ENCODE measurements around the gene TRAPPC2L.

Gene TRAPPC2L

GRCh38 chr16:88839745-88840599 is 17.0 kb upstream of the TRAPPC2L start:
- FAIRE-seq: no peak

DNA sequence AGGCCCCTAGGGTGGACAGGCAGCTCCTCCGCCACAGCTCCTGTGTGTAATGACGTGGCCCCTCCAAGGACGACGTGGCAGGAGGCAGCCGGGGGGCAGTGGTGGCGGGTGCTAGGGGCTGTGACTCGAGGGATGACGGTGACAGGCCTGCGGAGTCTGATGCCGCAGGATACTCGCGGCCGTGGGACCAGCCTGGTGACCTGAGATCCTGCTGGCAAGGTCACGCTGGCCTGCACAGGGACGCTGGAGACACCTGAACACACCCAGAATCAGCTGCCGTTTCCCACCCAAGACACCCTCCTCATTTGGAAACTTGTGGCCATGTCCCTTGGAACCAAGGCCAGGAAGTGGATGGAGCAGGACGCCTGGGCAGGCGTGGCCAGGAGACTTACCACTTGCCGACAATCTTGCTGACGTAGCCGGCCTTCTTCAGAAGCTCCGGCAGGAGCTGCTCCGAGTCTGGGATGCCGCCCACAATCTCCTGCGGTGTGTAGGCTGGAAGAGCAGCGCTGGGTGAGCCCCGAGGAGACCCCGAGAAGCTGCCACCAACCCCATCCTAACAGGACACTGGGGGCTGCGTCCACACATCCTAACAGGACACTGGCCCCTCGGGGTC is 16.2 kb upstream of the TRAPPC2L start:
- no peak for FAIRE-seq

- FAIRE-seq: no peak
Measured at GRCh38 chr16:88841521-88842307, 15.2 kb upstream of the TRAPPC2L start.

DNA sequence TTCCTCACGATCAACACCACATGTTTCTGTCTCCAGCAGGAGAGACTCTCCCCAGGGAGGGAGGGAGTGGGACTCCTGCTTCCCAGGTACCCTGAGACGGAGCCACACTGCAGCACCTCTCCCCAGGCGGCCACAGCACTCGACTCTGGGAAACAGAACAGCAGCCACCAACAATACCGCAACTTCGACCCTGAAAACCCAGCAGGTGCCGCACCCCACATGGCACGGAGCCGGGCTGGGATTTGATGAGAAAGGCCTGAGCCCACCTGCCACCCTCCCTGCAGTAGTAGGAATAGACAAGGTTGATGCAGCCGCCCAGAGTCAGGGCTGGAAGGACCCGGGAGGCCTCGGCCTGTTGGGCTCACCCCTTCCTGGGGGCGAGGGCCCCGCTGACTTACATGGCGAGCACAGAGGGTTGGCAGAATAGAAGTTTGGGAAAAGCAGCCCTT is 14.6 kb upstream of the TRAPPC2L start:
- FAIRE-seq: no peak

- FAIRE-seq: no peak
Measured at GRCh38 chr16:88842806-88843205, 14.1 kb upstream of the TRAPPC2L start.

DNA sequence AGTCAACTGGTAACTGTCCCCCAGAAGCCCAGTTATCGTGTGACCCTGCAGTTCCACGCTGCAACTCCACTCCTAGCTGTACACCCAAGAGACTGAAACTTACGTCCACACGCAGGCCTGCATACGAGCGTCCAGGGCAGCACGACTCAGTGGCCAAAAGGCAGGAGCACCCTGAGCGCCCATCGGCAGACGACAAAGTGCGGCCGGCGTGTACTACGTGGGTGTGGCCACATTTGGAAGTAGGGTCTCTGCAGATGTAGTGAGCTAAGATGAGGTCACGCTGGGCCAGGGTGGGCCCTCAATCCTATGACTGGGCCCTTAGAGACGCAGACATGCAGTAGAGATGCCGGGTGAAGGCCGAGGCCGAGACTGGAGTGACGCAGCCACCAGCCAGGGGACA is 13.7 kb upstream of the TRAPPC2L start:
- no peak for FAIRE-seq

DNA sequence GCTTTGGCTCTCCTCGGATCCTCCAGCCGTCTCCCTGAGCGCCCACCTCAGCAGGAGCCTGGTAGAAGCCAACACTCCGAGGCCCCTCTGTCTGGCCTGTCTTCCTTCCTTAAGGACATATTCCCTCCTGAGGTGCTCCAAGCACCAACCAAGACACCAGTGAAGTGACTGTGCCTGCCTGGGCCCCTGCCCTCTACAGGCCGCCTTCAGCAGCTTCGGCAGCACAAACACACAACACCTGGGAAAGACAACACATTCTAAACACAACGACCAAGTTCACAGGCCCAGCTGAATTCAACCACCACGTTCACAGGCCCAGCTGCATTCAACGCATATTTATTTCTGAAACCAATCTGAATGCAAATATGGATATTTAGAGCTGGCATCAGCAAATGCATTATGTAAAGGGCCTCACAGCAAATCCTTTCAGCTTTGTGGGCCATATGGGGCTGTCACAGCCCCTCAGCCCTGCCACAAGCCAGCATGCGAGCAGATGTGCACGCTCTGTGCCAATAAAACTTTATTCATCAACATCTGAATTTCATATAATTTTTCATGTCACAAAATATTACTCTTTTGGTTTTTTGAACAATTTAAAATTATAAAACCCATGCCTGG is 12.4 kb upstream of the TRAPPC2L start:
- FAIRE-seq: no peak

- no peak for FAIRE-seq
Measured at GRCh38 chr16:88846088-88846487, 10.8 kb upstream of the TRAPPC2L start.

- no peak for FAIRE-seq
Measured at GRCh38 chr16:88847654-88848053, 9.3 kb upstream of the TRAPPC2L start.

GRCh38 chr16:88848557-88848956 is 8.4 kb upstream of the TRAPPC2L start:
- no peak for FAIRE-seq

GRCh38 chr16:88850531-88851199 is 6.3 kb upstream of the TRAPPC2L start:
- no peak for FAIRE-seq

GRCh38 chr16:88851616-88852015 is 5.3 kb upstream of the TRAPPC2L start:
- FAIRE-seq: no peak

DNA sequence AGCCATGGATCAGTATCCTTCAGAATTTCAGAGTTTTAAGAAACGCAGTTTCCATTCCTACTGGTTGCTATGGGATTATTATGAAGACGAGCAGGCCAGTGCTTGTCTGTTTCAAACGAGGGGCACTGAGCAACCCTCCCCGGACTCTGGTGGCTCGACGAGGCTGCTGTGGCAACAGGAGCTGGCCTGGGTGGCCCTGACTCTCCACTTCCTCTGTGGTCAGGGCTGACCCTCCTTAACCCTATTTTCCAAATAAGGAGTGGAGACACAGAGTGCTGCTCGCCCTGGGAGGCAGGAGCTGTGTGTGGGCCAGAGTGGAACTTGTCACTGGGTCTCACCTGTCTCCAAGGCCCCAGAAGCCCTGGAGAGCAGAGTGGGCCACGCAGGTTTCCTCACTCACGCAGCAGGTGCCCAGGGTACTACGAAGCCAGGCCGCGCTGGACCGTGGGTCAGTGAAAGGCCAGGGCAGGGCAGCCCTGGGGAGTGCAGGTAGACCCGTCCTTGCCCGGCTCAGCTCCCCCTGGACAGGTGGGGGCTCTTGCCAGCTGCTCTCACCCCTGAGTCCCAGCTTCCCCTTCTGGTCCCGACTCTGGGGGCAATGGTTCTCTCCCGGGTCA is 3.5 kb upstream of the TRAPPC2L start:
- no peak for FAIRE-seq

DNA sequence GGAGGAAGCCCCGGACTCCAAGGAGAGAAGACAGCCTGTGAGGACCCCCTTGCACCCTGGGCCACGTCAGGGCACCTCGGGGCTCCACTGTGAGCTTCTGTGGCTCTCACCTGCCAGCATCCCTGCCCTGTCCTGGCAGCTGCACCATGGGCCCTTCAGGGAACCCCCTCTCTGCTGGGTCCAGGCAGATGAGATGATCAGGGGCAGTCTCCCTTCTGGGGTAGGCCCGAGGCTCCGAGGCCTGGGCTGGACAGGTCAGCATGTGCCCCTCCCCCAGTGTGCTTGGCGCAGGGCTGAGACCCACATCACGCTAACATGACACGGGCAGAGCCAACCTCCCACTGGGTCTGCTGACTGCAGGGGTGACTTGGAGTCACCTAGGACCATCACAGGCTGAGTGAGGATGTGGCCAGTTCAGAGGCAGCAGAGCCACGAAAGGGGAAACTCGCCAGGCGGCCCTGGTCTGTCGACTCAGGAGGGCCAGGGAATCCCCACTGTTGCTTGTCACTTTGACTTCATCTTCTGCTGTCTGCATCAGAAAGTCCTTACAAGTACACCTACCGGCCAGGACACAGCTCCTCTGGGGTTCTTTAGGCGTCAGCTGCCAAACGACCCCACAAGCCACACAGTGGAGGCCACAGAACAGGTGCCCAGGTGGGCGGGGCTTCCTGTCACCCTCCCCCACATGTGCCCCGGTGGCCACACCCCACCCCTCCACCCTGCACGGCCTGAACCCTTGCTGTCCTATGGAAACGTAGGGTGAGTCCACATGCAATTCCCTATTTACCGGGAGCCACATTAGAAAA is 2.4 kb upstream of the TRAPPC2L start:
- FAIRE-seq: no peak

GRCh38 chr16:88855176-88855575 is 1.8 kb upstream of the TRAPPC2L start:
- FAIRE-seq: no peak

DNA sequence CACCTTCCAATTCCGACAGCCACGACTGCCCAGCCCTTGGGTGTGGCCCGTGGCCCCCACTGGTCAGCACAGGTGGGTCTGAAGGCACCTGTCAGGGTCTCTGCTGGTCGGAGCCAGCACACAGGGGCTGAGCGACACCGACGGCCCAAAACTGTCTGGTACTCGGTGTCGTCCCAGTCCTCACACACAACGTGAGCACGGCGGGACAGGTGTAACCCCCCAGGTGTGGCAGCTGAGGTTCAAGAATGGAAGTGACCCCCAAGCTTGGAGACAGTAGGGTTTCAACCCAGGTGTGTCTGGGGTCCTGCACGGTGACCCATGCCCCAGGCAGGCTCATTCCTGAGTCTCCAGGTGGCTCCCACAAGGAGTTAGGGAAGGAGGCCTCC is 1.2 kb upstream of the TRAPPC2L start:
- no peak for FAIRE-seq

- FAIRE-seq: no peak
Measured at GRCh38 chr16:88856122-88856827, 652 bp upstream of the TRAPPC2L start.

GRCh38 chr16:88857728-88858339 is 907 bp downstream of the TRAPPC2L start:
- FAIRE-seq: no peak

- FAIRE-seq: no peak
Measured at GRCh38 chr16:88859381-88860091, 2.6 kb downstream of the TRAPPC2L start.

Data from TTC549 (cell line).